22Rv1 (cell line): ENCODE data around the gene GLRA1.
A peak's percentile ranks its signal among the peaks of the same experiment; 100 is the strongest.

Source experiments
- H3K27ac ChIP-seq: fragments of 450-650 bp; 2 replicates; pipeline ENCODE4 v1.5.1; 2017
- CTCF ChIP-seq: fragments of 450-650 bp; IDR thresholded peaks from 2 replicates; pipeline ENCODE4 v1.5.1; 2017; ENCODE audit warnings: mild to moderate bottlenecking
- ZFX ChIP-seq: fragments of 450-650 bp; IDR thresholded peaks from 2 replicates; pipeline ENCODE4 v1.6.1; 2017; ENCODE audit warnings: antibody characterized with exemption, borderline replicate concordance

Gene GLRA1

GRCh38 chr5:151947931-151948608 is 23.4 kb upstream of the GLRA1 start:
- no peak overlapping the region for H3K27ac ChIP-seq
- TF ChIP-seq CTCF: no peak
- TF ChIP-seq ZFX: no peak

GRCh38 chr5:151937851-151938250 is 13.2 kb upstream of the GLRA1 start:
- no peak overlapping the region for H3K27ac ChIP-seq
- TF ChIP-seq ZFX: no peak
- TF ChIP-seq CTCF: no peak

DNA sequence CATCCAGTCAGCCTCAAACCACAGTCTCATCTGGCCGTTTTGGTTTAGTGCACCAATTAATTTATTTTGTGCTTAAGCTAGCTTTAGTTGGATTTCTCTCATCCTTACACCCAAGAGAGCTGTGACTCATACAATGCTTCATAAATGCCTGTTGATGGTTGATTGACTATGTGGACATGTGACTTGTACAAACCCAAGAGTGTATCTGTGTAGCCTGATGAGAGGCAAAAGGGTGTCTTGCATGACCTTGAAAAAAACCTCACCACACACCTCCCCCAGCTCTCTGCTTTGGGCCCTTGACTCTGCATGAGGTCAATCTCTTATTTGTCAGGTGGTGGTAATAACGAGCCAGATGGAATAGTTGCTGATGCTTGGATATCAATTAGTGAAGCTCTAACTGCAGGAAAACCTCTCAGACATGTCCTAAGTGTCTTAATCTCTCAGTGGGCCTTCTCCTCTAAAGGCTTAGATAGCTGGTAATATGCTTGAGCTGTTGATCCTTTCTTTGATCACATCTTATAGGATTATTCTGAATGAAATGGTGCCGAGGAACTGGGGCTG is 10.6 kb upstream of the GLRA1 start:
- no peak for TF ChIP-seq ZFX
- TF ChIP-seq CTCF: no peak

DNA sequence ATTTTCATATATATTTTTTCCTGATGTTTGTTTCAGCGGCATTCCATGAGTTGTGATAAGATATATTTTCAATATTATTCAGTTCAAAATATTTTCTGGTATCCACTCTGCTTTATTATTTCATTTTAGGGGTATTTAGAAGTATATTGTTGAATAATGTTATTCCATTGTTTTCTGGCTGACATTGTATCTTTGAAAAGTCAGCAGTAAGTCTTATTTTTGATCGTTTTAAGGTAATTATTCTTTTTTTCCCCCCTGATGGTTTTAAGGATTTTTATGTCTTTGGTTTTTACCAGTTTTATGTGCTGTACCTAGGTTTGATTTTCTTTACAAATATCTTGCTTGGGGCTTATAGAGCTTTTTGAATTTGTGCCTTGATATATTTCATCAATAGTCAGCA is 6.6 kb upstream of the GLRA1 start:
- H3K27ac ChIP-seq: no peak overlapping the region
- TF ChIP-seq ZFX: no peak
- no peak for TF ChIP-seq CTCF

More for the DNA sequence above, 10.6 kb upstream of the GLRA1 start:
- no peak overlapping the region for H3K27ac ChIP-seq

- H3K27ac ChIP-seq: no peak overlapping the region
- TF ChIP-seq CTCF (no peak), ZFX (no peak)
These were observed 1.5 kb upstream of the GLRA1 start for GRCh38 chr5:151926188-151926587.

GRCh38 chr5:151925340-151925739 is 689 bp upstream of the GLRA1 start:
- no peak for TF ChIP-seq ZFX
- no peak overlapping the region for H3K27ac ChIP-seq

DNA sequence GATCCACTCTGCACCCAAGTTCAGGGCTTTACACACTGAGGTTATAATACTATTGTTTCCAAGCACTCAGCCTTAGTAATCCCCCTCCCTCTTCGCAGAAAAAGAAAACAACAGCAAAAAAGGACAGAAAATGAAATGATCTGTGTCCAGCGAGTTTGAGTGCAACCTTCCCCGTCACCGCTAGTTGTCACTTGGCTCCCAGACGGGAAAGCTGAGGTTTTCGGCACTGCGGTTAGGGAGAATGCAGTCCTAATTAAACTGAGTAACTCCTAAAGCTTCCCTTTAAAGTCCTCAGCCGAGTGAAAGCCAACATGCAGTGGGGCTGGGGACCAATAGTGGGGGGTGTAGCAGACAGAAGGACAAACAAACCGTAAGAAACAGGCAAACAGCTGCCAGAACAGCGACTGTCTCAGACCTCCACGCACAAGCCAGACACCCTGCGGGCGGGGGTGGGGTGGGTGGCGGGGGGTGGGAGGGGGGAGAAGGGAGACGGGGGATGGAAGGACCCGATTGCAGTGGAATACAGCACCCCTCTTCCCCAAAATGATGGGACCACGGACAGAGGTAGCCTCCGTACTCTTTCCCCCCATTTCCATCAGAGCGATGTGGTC is 680 bp downstream of the GLRA1 start:
- TF ChIP-seq CTCF (peak; percentile 80), ZFX (no peak)
- H3K27ac ChIP-seq: no peak overlapping the region

DNA sequence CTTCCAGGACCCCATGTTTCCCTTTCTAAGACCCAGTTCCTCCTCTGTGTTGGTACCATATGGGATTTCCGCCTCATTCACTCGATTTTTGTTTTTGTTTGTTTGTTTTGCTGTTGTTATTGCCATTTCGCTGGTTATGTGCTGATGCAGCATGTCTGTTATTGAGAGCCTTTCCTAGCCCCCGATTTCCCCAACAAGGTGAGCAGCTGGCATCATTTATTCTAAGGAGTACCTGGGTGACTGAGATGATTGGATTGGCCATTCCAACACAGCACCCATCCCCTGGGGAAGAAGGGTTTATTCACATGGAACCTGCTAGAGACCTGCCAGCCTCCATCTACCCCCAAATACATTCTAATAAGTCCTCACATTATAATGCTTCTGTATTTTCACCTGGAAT is 2.7 kb downstream of the GLRA1 start:
- H3K27ac ChIP-seq: no peak overlapping the region
- TF ChIP-seq ZFX: no peak
- TF ChIP-seq CTCF: no peak
